WI38 (cell line): Measurements from ENCODE around the gene SLC23A2.

Experiments
- H3K4me3 ChIP-seq: 2 replicates; pipeline ENCODE4 v1.5.1; 2011; ENCODE audit warnings: low read depth, mild to moderate bottlenecking, control low read depth, low read length
- TF ChIP-seq, protein P1 (sequence below): IDR thresholded peaks from 2 replicates; pipeline ENCODE4 v1.5.1; 2012; ENCODE audit warnings: low read depth, mild to moderate bottlenecking, control low read depth, low read length

SLC23A2 gene

DNA sequence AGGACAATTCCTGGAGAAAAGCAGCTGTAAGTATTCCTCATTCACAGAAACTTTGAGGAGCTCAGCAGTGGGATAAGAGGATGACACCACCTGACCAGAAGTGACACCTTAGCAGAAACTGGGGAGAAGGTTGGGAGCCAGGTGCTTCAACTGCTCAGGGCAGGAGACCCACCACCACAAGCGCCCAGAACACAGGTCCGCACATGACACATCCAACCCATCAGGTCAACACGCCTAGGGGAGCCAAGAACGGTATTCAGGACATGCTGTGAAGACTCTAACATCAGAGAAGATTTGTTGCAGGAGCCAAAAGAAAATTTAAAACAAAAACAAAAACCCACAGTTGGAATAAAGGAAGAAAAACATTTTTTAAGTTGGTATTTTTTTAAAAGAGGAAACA lies 50.5 kb downstream of the SLC23A2 start:
- no peak overlapping the region for H3K4me3 ChIP-seq
- TF ChIP-seq, protein P1, sequence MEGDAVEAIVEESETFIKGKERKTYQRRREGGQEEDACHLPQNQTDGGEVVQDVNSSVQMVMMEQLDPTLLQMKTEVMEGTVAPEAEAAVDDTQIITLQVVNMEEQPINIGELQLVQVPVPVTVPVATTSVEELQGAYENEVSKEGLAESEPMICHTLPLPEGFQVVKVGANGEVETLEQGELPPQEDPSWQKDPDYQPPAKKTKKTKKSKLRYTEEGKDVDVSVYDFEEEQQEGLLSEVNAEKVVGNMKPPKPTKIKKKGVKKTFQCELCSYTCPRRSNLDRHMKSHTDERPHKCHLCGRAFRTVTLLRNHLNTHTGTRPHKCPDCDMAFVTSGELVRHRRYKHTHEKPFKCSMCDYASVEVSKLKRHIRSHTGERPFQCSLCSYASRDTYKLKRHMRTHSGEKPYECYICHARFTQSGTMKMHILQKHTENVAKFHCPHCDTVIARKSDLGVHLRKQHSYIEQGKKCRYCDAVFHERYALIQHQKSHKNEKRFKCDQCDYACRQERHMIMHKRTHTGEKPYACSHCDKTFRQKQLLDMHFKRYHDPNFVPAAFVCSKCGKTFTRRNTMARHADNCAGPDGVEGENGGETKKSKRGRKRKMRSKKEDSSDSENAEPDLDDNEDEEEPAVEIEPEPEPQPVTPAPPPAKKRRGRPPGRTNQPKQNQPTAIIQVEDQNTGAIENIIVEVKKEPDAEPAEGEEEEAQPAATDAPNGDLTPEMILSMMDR, result no peak

DNA sequence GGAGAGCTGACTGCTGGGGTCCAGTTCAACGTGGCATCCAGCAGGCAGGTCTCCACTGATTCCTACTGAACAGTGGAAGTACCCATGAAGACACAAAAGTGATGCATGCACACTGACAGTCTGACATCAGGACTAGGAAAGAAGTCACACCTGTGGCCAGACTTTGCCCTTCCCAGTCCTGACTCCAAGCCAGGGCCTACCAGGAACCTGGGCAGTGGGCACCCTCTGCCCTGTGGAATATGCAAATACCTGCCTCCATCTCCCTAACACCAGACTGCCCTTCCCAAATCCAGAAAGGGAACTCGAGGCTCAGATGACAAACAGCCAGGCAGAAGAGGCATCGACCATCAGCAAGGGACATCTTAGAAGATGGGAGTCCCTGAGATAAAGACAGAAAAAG lies 50.9 kb downstream of the SLC23A2 start:
- H3K4me3 ChIP-seq, result no peak overlapping the region
- TF ChIP-seq, protein P1, result no peak

DNA sequence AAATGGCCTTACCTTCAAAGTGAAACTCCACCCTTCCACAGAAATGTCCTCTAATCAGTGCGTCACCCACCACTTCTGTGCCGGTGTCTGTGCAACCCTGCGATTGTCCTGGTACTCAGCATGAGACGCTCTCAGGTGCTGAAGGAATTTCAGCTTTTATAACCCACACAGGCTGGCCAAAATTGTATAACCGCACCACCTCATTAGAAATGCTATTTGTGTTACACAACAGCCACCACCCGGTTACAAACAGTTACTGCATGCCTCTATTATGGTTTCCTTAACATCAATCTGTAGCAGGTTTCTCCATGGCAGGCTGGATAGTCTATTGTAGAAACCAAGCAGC lies 51.5 kb downstream of the SLC23A2 start:
- TF ChIP-seq, protein P1, result peak; percentile 62
- H3K4me3 ChIP-seq, result no peak overlapping the region

DNA sequence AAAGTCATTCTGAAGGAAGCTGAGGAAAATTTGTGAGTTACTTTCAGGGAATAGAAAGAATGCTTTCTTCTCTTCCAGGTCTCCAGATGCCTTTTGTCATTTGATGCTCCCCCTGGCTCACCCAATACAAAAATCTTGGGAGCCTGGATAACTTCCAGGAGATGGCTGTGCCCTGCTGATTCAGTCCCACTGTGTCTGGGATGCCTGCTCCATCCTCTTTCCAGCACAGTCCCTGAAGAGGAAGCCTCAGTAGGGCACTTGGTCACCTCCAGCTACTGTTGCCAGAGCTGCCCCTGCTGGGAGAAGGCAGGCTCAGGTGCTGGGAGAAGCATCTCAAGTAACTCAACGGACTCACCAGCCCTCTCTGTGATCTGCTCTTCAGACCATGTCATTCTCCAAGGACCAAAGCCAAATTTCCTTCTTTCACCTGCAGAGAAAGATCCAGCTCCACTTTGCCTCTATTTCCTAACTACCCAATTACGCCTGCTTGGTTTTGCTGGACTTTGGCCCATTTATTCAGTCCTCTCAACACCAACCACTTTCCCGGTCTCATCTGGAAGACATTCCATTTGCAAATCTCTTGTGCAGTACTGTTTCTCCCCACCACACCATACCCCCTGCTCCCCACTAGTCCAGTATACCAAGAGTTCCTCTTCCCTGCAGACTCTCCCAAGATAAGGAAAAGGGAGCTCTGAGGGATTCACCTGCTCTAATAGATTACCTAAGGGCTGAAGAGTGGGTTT lies 53.3 kb downstream of the SLC23A2 start:
- TF ChIP-seq, protein P1, result no peak
- no peak overlapping the region for H3K4me3 ChIP-seq

DNA sequence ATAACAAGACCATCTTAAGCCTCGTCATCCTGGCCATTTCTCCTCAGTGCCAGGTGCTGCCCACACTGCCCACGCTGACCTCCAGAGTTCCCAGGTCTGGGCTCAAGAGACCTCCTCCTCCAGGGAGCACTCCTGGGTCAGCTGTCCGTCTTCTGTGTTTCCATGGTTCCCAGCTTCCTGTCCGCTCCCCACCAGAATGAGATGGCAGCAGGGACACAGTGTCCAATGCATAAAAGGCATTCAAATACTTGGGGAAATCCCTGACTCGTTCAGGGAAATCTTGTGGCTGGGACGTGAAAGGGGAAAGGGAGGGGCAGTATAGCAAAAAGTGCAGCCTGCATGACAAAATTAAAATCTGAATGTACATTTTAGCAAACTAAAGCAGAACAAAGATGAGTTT lies 54.3 kb downstream of the SLC23A2 start:
- TF ChIP-seq, protein P1, result no peak
- H3K4me3 ChIP-seq, result no peak overlapping the region

DNA sequence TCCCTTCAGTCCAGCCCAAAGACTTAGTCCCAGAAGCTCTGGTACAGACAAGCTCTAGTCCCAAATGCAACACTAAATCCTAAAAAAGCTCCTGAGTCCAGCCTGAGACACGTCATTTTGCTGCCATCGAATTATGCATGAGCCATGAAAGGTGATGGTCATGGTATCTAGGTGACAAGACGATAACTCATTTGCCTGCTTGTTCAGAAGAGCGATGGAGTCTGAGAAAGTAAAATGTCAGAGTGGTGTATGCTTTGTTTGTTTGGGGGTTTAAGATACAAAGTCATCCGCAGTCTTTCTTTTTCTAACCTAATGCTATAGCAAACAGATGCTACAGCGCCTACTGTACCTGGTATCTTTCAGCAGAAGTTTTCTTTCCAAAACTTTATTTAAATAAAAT lies 54.7 kb downstream of the SLC23A2 start:
- TF ChIP-seq, protein P1, result no peak

DNA sequence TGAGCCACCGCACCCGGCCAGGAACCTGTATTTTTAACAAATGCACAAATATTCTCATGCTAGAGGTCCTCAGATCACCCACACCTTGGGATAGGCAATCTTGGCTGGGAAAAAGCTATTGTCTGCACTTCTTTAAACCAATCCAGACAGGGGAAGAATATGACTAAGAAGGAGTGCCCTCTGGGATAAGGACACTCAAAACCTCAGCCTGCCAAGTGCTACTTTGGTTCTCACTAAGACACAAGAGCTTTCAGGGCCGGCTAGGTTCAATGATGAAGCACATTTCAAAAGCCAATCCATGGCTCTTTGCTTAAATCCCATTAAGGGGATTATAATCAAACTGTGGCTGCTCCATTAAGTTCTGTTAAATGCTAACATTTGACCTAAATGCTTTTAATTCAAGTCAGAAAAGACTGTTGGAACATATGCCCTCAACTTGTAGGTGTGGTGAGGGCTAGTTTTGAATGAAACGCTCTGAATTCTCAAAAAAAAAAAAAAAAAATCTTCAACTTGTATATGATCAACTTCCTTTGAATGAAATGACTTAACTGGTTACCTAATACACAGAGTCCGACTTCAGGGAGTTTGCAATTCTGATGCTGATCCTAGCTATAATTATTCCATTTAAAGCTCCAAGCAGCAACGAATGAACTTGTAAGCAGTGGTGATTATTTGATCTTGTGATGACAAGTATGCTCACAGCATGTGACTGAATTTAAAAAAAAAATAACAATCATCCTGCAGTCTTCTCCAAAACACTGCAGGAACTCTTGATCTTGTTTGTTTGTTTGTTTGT lies 56.6 kb downstream of the SLC23A2 start:
- H3K4me3 ChIP-seq, result no peak overlapping the region
- TF ChIP-seq, protein P1, result no peak

More for the DNA sequence above, 54.7 kb downstream of the SLC23A2 start:
- no peak overlapping the region for H3K4me3 ChIP-seq
